WERI-Rb-1 (cell line): ENCODE results near the gene ATP6V0C.
A peak's percentile ranks its signal among the peaks of the same experiment; 100 is the strongest.

Experiments used
- DNase-seq: peaks from one replicate; pipeline ENCODE4 v3.0.0-alpha.2; 2020
- H3K27ac ChIP-seq: fragments of 250-450 bp; sonication (Bioruptor Pico); 2 replicates; pipeline ENCODE4 v1.5.1; 2020; ENCODE audit warnings: mild to moderate bottlenecking, moderate library complexity
- H3K27me3 ChIP-seq: fragments of 250-450 bp; sonication (Bioruptor Pico); 2 replicates; pipeline ENCODE4 v1.5.1; 2021; ENCODE audit warnings: mild to moderate bottlenecking, low read depth, moderate library complexity; ENCODE audit not compliant: insufficient read depth, severe bottlenecking
- H3K36me3 ChIP-seq: fragments of 250-450 bp; sonication (Bioruptor Pico); 2 replicates; pipeline ENCODE4 v1.5.1; 2020; ENCODE audit warnings: mild to moderate bottlenecking, moderate library complexity
- H3K4me3 ChIP-seq: 2 replicates; pipeline ENCODE4 v1.5.1; 2011; ENCODE audit warnings: low read depth, mild to moderate bottlenecking, control low read depth, low read length
- H3K9me3 ChIP-seq: fragments of 250-450 bp; sonication (Bioruptor Pico); 2 replicates; pipeline ENCODE4 v1.5.1; 2021; ENCODE audit warnings: mild to moderate bottlenecking, moderate library complexity; ENCODE audit not compliant: severe bottlenecking
- CTCF ChIP-seq: IDR thresholded peaks from 2 replicates; pipeline ENCODE4 v1.5.1; 2011; ENCODE audit warnings: low read depth, mild to moderate bottlenecking, control low read depth, inconsistent platforms, low read length

ATP6V0C gene

DNA sequence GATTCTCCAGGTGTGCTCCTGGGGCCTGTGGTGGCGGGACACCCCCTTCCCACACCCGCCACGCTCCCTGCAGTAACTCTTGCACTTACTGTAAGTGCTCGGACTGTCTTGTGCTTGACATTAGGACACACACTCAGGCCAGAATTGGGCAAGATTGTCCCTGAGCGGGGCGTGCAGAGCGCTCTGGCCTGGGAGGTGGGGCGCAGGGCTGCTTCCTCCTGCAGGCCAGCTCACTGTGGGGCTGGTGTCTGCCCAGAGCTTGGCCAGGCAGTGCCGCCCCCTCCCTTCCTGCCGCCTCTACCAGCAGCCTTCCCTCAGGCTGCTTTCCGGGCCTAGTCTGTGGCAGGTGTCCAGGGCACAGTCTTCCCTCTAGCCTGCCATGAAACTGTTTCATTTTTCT, 6.1 kb upstream of the ATP6V0C start:
- Histone ChIP-seq H3K27ac (no peak overlapping the region), H3K27me3 (no peaks in the 10 kb centered on the region), H3K36me3 (no peaks in the 10 kb centered on the region), H3K9me3 (no peaks in the 10 kb centered on the region), H3K4me3 (no peak overlapping the region)
- TF ChIP-seq CTCF, result no peak
- DNase-seq, result no peak

DNA sequence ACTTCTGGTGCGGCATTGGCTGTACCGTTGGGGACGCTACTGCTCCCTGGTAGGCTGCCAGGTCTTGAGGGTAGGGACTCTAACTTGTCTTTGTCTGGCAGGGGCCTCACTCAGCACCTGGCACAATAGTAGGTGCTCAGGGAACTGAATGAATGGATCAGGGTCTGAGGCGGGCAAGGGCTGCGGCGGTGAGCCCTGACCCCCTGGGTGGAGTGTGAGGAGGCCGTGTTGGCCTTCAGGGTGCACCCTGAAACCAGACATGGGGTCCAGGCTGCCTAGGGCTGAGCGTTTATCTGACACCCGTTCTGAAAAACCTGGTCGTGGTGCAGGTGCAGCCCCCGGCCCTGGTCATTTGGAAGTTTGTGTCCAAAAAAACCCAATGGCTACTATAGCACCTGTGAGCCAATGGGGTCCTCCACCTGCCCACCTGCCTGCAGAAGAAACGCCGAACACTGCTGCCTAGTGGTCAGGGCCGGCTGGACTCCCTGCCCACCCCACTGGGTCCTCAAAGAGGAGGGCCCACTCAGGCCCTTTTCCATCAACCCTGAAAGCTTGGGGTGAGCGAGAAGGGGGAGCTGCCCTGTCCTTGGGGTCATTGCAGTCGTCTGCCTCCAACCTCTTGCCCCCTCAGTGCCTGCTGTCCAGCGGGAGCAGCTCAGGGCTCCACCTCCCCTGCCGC, 4.9 kb upstream of the ATP6V0C start:
- H3K36me3 ChIP-seq, result no peaks in the 10 kb centered on the region
- TF ChIP-seq CTCF, result no peak

DNA sequence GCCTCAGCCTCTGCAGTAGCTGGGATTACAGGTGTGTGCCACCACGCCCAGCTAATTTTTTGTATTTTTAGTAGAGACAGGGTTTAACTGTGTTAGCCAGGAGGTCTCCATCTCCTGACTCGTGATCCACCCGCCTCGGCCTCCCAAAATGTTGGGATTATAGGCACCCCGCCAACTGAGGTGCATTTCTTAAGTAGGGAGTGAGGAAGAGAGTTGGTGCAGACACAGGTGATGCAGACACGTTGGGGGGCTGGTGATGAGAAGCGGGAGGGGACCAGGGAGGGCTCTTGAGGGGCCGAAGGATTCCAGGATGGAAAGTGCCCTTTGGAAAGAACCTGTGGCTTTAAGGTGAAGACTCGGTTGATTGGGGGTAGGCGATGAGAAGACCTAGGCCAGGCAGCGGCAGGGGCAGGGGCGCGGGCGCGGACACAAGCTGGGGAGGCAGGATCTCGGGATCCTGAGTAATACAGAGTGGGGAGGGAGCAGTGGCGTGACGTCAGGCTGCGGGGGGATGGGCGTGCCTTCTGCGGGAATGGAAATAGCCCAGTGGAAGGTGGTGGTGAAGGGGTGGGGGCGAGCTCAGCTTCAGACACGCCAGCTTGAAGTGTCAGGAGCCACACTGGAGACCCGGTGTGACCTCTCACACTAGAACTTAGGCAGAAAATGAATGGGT, 2.5 kb upstream of the ATP6V0C start:
- TF ChIP-seq CTCF, result no peak
- 0 out of 2 replicates have a peak, but pooled peaks cover under 1% of the 10 kb centered on the region for H3K36me3 ChIP-seq
- peak; percentile 89 for DNase-seq
- H3K27me3 ChIP-seq, result no peaks in the 10 kb centered on the region
- H3K9me3 ChIP-seq, result no peaks in the 10 kb centered on the region
- H3K4me3 ChIP-seq, result no peak overlapping the region
- H3K27ac ChIP-seq, result peak overlapping the region; percentile 92

More for the DNA sequence above, 4.9 kb upstream of the ATP6V0C start:
- H3K4me3 ChIP-seq, result no peak overlapping the region
- H3K9me3 ChIP-seq, result no peaks in the 10 kb centered on the region
- no peak for DNase-seq
- H3K27me3 ChIP-seq, result no peaks in the 10 kb centered on the region
- H3K27ac ChIP-seq, result no peak overlapping the region

DNA sequence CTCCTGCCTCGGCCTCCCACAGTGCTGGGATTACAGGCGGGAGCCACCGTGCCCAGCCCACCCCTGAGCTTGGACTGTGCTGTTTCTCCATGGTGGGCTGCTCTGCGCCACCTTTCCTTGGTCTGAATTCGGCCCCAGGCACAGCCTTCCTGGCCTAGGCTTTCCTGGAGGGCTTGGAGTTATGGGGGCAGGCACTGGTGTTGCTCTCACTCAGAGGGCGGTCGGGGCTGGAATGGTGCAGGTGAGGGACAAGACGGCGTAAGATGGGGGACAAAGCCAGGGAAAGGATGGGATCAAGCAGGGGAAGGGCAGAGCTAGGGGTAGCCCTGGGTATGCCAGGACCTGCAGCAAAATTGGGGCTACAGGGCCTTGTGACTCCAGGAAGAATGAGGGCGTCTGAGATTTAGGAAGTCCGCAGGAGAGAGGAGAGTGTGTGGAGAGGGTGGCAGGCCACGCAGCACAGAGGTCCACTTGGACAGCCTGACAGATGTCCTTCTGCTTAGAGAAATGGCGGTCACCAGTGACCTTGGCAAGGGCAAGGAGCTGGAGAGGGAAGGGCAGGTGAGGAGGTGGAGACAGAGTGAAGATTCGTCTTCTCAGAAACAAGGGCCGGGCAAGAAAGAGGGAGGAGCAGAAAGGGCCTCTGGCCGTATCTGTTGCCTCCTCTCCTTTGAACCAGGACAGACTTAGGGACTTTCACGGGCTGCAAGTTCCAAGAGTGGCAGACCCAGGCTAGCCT, 1.6 kb upstream of the ATP6V0C start:
- H3K36me3 ChIP-seq, result peaks cover 10% of the 10 kb centered on the region
- peak overlapping the region; percentile 92 for H3K27ac ChIP-seq
- H3K27me3 ChIP-seq, result no peaks in the 10 kb centered on the region
- TF ChIP-seq CTCF, result no peak
- no peak for DNase-seq
- no peak overlapping the region for H3K4me3 ChIP-seq
- H3K9me3 ChIP-seq, result no peaks in the 10 kb centered on the region

GRCh38 chr16:2512735-2513404, 882 bp upstream of the ATP6V0C start:
- no peaks in the 10 kb centered on the region for H3K9me3 ChIP-seq
- H3K27ac ChIP-seq, result peak overlapping the region; percentile 92

More at GRCh38 chr16:2512735-2513404, 882 bp upstream of the ATP6V0C start:
- TF ChIP-seq CTCF, result peak; percentile 59
- DNase-seq, result peak; percentile 61
- no peaks in the 10 kb centered on the region for H3K27me3 ChIP-seq
- peaks cover 17% of the 10 kb centered on the region for H3K36me3 ChIP-seq
- H3K4me3 ChIP-seq, result peak overlapping the region; percentile 73
